DOHH2 (cell line): ENCODE data around the gene MOK.

ENCODE experiments used
- EZH2phosphoT487 ChIP-seq: fragments of 200-600 bp; sonication (generic); IDR thresholded peaks from 2 replicates; pipeline ENCODE4 v1.6.1; 2017; ENCODE audit warnings: borderline replicate concordance, mild to moderate bottlenecking, antibody characterized with exemption, low read length, moderate library complexity, mixed read lengths
- TF ChIP-seq, protein P1 (sequence below): fragments of 200-600 bp; sonication (generic); IDR thresholded peaks from one replicate; pipeline ENCODE4 v1.5.1; 2014; ENCODE audit warnings: antibody characterized with exemption, mild to moderate bottlenecking, low read depth, low read length; ENCODE audit not compliant: poor library complexity, severe bottlenecking

DNA sequence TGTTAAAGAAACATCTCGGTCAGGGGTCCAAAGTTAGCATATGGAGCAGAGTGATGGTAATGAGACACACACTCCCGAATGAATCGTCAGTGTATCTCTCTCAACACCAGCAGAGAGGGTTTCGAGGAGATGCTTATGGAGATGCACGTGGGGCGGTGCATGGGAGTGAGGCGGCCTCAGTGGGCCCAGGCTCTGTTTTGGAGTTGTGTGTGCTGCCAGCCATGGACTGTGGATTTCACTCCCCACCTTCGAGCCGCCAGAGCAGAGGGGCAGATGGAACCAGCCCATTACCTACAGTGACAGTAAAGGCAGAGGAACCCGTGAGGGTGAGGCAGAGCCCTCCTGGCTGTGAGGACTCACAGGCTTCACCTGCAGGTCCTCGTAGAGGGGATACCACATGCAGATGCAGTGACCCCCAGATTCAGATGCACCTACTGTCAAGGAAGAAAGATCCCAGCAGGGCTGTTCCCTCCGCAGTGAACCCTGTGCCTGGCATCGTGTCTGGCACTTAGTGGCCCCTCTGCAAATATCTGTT, 97.1 kb downstream of the MOK start:
- TF ChIP-seq, protein P1, sequence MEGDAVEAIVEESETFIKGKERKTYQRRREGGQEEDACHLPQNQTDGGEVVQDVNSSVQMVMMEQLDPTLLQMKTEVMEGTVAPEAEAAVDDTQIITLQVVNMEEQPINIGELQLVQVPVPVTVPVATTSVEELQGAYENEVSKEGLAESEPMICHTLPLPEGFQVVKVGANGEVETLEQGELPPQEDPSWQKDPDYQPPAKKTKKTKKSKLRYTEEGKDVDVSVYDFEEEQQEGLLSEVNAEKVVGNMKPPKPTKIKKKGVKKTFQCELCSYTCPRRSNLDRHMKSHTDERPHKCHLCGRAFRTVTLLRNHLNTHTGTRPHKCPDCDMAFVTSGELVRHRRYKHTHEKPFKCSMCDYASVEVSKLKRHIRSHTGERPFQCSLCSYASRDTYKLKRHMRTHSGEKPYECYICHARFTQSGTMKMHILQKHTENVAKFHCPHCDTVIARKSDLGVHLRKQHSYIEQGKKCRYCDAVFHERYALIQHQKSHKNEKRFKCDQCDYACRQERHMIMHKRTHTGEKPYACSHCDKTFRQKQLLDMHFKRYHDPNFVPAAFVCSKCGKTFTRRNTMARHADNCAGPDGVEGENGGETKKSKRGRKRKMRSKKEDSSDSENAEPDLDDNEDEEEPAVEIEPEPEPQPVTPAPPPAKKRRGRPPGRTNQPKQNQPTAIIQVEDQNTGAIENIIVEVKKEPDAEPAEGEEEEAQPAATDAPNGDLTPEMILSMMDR = no peak
- no peak for TF ChIP-seq EZH2phosphoT487
